Thoracic aorta (tissue), 2 donors: ENCODE results near the gene SLC35B2. TPM values are rescaled to one million over a fixed set of nuclear protein-coding genes. Genes with fewer than 3 reads are reported as not detected.

Source experiments
- ATAC-seq: fragments of 150-250 bp; one replicate; pipeline ENCODE4 v1.8.0; 2017; ENCODE audit warnings: low read depth; ENCODE audit not compliant: insufficient number of reproducible peaks, low FRiP score
- DNase-seq: peaks from one replicate; pipeline ENCODE4 v3.0.0-alpha.2; 2020; ENCODE audit warnings: low spot score
- H3K27ac ChIP-seq, 2 donors: fragments of 200-600 bp; sonication (generic); 1 replicate in 1 of 2; 2 replicates in 1 of 2; pipeline ENCODE4 v1.5.1; 2016; ENCODE audit warnings: mild to moderate bottlenecking in 2 of 2, moderate library complexity in 2 of 2
- H3K27me3 ChIP-seq: fragments of 200-600 bp; sonication (generic); replicated peaks from 2 replicates; pipeline ENCODE4 v1.6.0; 2016; ENCODE audit warnings: mild to moderate bottlenecking; ENCODE audit not compliant: insufficient read depth
- H3K36me3 ChIP-seq: fragments of 200-600 bp; sonication (generic); one replicate; pipeline ENCODE4 v1.5.1; 2016
- H3K4me1 ChIP-seq, 2 donors: fragments of 200-600 bp; sonication (generic); 1 replicate in 1 of 2; 2 replicates in 1 of 2; pipeline versions ENCODE4 v1.5.1 to v1.6.0; 2016; ENCODE audit warnings: low read depth in 2 of 2, mild to moderate bottlenecking in 1 of 2; ENCODE audit not compliant: control insufficient read depth in 1 of 2
- H3K4me3 ChIP-seq: fragments of 200-600 bp; sonication (generic); 2 replicates; pipeline ENCODE4 v1.5.1; 2016; ENCODE audit warnings: mild to moderate bottlenecking
- H3K9me3 ChIP-seq: fragments of 200-600 bp; sonication (generic); 2 replicates; pipeline ENCODE4 v1.5.1; 2016
- CTCF ChIP-seq: fragments of 200-600 bp; sonication (generic); IDR thresholded peaks from one replicate; pipeline ENCODE4 v1.5.1; 2019; ENCODE audit warnings: antibody characterized with exemption
- total RNA-seq, 2 donors: library from RNA; depleted of rRNA; stranded (reverse); fragments of >200 nt; gene quantifications; one replicate each; pipeline versions ENCODE4 v1.1.0 to v1.2.3, GENCODE V29; 2016

The SLC35B2 gene
- total RNA-seq, 2 donors from 2014 or later: 19.9 to 33.3 TPM

- DNase-seq: no peak
- Histone ChIP-seq H3K27ac (peak overlapping the region; percentile 92 to 95), H3K36me3 (peaks cover 20% of the 10 kb centered on the region), H3K27me3 (no peaks in the 10 kb centered on the region), H3K4me3 (peak overlapping the region; percentile 95), H3K9me3 (no peaks in the 10 kb centered on the region), H3K4me1 (peaks cover 3 to 33% of the 10 kb centered on the region in 2 donors)
- ATAC-seq: peak; percentile 45
- no peak for TF ChIP-seq CTCF
These were observed 11.2 kb downstream of the SLC35B2 start for GRCh38 chr6:44245912-44246662.

GRCh38 chr6:44245391-44245911 lies 11.9 kb downstream of the SLC35B2 start:
- DNase-seq: no peak
- peaks cover 3 to 28% of the 10 kb centered on the region in 2 donors for H3K4me1 ChIP-seq
- TF ChIP-seq CTCF: no peak
- H3K9me3 ChIP-seq: no peaks in the 10 kb centered on the region
- peak overlapping the region; percentile 95 for H3K4me3 ChIP-seq
- ATAC-seq: no peak
- peak overlapping the region; percentile 92 to 95 for H3K27ac ChIP-seq
- no peaks in the 10 kb centered on the region for H3K27me3 ChIP-seq
- H3K36me3 ChIP-seq: peaks cover 14% of the 10 kb centered on the region

DNA sequence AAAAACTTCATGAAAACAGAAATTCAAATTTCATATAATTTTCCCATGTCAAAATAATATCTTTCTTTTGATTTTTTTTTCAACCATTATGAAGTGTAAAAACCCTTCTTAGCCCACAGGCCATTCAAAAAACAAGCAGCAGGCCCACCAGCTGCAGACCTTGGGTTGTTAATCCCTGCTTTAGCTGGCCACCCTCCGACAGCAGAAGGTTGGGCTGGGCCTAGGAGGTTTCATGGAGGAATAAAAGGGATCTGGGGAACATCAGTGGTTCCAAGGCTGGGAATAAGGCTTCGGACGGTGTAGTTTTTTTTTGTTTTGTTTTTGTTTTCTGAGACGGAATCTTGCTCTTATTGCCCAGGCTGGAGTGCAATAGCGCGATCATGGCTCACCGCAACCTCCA lies 14.0 kb downstream of the SLC35B2 start:
- H3K36me3 ChIP-seq: no peaks in the 10 kb centered on the region
- ATAC-seq (no peak), DNase-seq (no peak)
- no peaks in the 10 kb centered on the region for H3K27me3 ChIP-seq
- H3K4me1 ChIP-seq: peaks cover 2 to 17% of the 10 kb centered on the region in 2 donors
- no peak overlapping the region for H3K4me3 ChIP-seq
- no peak overlapping the region for H3K27ac ChIP-seq
- H3K9me3 ChIP-seq: no peaks in the 10 kb centered on the region
- TF ChIP-seq CTCF: no peak

DNA sequence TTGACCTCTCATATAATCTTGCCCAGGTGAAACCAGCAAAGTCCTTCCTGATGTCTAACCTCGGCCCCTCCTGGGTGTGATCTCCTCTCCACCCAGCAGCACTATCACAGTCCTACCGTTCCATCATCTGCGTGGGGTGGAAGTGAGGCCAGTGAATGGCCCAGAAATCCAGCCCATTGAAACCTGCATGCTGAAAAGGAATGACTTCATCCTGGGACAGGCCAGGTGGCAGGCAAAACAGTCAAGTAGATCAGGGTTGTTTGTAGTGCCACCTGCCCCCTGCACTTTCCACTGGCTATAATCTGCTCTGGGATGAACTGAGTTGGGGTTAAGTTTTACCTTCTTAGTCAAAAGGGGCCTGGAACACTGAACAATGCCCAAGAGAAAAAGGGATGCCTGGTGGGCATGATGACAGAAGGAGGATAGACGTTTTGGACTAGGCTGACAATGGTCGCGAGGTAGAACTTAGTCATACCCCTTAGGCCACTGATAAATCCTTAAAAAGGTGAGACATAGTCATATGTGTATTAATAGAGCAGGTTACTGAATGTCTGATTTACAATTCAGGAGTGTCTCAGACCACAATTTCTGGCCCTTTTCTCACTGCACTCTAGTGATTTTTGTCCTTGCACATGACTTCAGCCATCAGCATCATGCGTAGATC lies 18.5 kb downstream of the SLC35B2 start:
- H3K27ac ChIP-seq: peak overlapping the region; percentile 96 to 98
- H3K4me1 ChIP-seq: peaks cover 17 to 43% of the 10 kb centered on the region in 2 donors
- H3K27me3 ChIP-seq: no peaks in the 10 kb centered on the region
- H3K9me3 ChIP-seq: no peaks in the 10 kb centered on the region
- no peak overlapping the region for H3K4me3 ChIP-seq
- TF ChIP-seq CTCF: no peak
- H3K36me3 ChIP-seq: no peaks in the 10 kb centered on the region
- ATAC-seq (no peak), DNase-seq (no peak)

- no peaks in the 10 kb centered on the region for H3K27me3 ChIP-seq
- H3K4me3 ChIP-seq: peak overlapping the region; percentile 79
- ATAC-seq: peak; percentile 47
- DNase-seq: peak; percentile 84
- no peaks in the 10 kb centered on the region for H3K9me3 ChIP-seq
- TF ChIP-seq CTCF: peak; percentile 98
- peaks cover 26 to 52% of the 10 kb centered on the region in 2 donors for H3K4me1 ChIP-seq
- peaks cover 3% of the 10 kb centered on the region for H3K36me3 ChIP-seq
- H3K27ac ChIP-seq: peak overlapping the region; percentile 96 to 98
These were observed 19.4 kb downstream of the SLC35B2 start for GRCh38 chr6:44237813-44238433.
